HepG2 (cell line): Measurements from ENCODE around the gene GNB1. TPM values are rescaled to one million over a fixed set of nuclear protein-coding genes. Genes with fewer than 3 reads are reported as not detected.

Source experiments
- ADNP ChIP-seq: sonication (generic); formaldehyde crosslinking; IDR thresholded peaks from 2 replicates; pipeline ENCODE4 v1.4.0; 2020; ENCODE audit warnings: missing genetic modification reagents
- AHR ChIP-seq: IDR thresholded peaks from 2 replicates; pipeline ENCODE4 v1.6.1; 2018; ENCODE audit warnings: missing genetic modification reagents, missing compliant biosample characterization
- ELF4 ChIP-seq: sonication (generic); formaldehyde crosslinking; IDR thresholded peaks from 2 replicates; pipeline ENCODE4 v1.5.0; 2020; ENCODE audit warnings: missing genetic modification reagents, mild to moderate bottlenecking, moderate library complexity, borderline replicate concordance
- FOXP4 ChIP-seq: sonication (generic); formaldehyde crosslinking; IDR thresholded peaks from 2 replicates; pipeline ENCODE4 v1.4.0; 2020; ENCODE audit warnings: missing genetic modification reagents
- GABPA ChIP-seq, 2 experiments: IDR thresholded peaks; 2 replicates each; pipeline ENCODE4 v1.6.1; 2011 to 2016; ENCODE audit warnings: low read depth in 2 of 2, low read length in 1 of 2, missing biosample characterization in 1 of 2, missing genetic modification characterization in 1 of 2
- HINFP ChIP-seq: sonication (generic); formaldehyde crosslinking; IDR thresholded peaks from 2 replicates; pipeline ENCODE4 v1.4.0; 2020; ENCODE audit warnings: low read depth, mild to moderate bottlenecking, missing genetic modification reagents
- HNF4A ChIP-seq: sonication (generic); formaldehyde crosslinking; IDR thresholded peaks from 2 replicates; pipeline ENCODE4 v1.4.0; 2020; ENCODE audit warnings: missing genetic modification reagents
- PHF20 ChIP-seq: sonication (generic); formaldehyde crosslinking; IDR thresholded peaks from 2 replicates; pipeline ENCODE4 v1.5.0; 2020; ENCODE audit warnings: mild to moderate bottlenecking, missing genetic modification reagents
- RORA ChIP-seq: sonication (generic); formaldehyde crosslinking; IDR thresholded peaks from 2 replicates; pipeline ENCODE4 v1.5.0; 2020; ENCODE audit warnings: mild to moderate bottlenecking, missing genetic modification reagents, moderate library complexity
- SAFB2 ChIP-seq: sonication (generic); formaldehyde crosslinking; IDR thresholded peaks from 2 replicates; pipeline ENCODE4 v1.5.1; 2020; ENCODE audit warnings: missing genetic modification reagents, low read depth, mild to moderate bottlenecking, borderline replicate concordance
- SMARCC2 ChIP-seq: fragments of 450-650 bp; IDR thresholded peaks from 2 replicates; pipeline ENCODE4 v1.6.1; 2017; ENCODE audit warnings: antibody characterized with exemption, mild to moderate bottlenecking
- ZBTB7B ChIP-seq: sonication (generic); formaldehyde crosslinking; IDR thresholded peaks from 2 replicates; pipeline ENCODE4 v1.4.0; 2020; ENCODE audit warnings: missing genetic modification reagents
- ZFX ChIP-seq: sonication (generic); formaldehyde crosslinking; IDR thresholded peaks from 2 replicates; pipeline ENCODE4 v1.4.0; 2020; ENCODE audit warnings: mild to moderate bottlenecking, low read depth, missing genetic modification reagents, moderate library complexity
- ZNF260 ChIP-seq: sonication (generic); formaldehyde crosslinking; IDR thresholded peaks from 2 replicates; pipeline ENCODE4 v1.4.0; 2020; ENCODE audit warnings: missing genetic modification reagents, low read depth, mild to moderate bottlenecking, borderline replicate concordance
- ZNF264 ChIP-seq: sonication (generic); formaldehyde crosslinking; IDR thresholded peaks from 2 replicates; pipeline ENCODE4 v1.4.0; 2020; ENCODE audit warnings: missing genetic modification reagents
- polyA plus RNA-seq, 8 experiments: library from polyadenylated mRNA; depleted of rRNA in 3 of 8; stranded (reverse) in 7 of 8; unstranded in 1 of 8; fragments of >200 nt; fragmentation: Illumina TruSeq in 4 of 8; extraction: Trizol in 4 of 8; gene quantifications; 2 replicates each; pipeline versions ENCODE4 v1.2.1 to v1.2.3, GENCODE V29; 2011 to 2016; ENCODE audit warnings: low read depth in 4 of 8, missing spikeins in 1 of 8, mixed read lengths in 1 of 8; ENCODE audit not compliant: insufficient read depth in 1 of 8
- total RNA-seq, 5 experiments: library from RNA; depleted of rRNA; stranded (reverse); fragments of >200 nt; fragmentation: Illumina TruSeq; extraction: Trizol; gene quantifications; 2 replicates each; pipeline ENCODE4 v1.2.3, GENCODE V29; 2016; ENCODE audit warnings: low read depth in 1 of 5
- TF ChIP-seq, protein P1 (sequence below): sonication (generic); formaldehyde crosslinking; IDR thresholded peaks from 2 replicates; pipeline ENCODE4 v1.5.0; 2020; ENCODE audit warnings: mild to moderate bottlenecking, missing genetic modification reagents, borderline replicate concordance
- TF ChIP-seq, protein P2 (sequence below): IDR thresholded peaks from 2 replicates; pipeline ENCODE4 v1.6.1; 2016; ENCODE audit warnings: low read depth, borderline replicate concordance
- TF ChIP-seq, protein P3 (sequence below): sonication (generic); formaldehyde crosslinking; IDR thresholded peaks from 2 replicates; pipeline ENCODE4 v1.5.1; 2020; ENCODE audit warnings: missing genetic modification reagents, mild to moderate bottlenecking, borderline replicate concordance

Gene GNB1
- total and polyA plus RNA-seq, 2 of the 13 experiments (the other 11 are each of a cell fraction or from before 2014, with no cell fraction given) = 66.2 to 327 TPM

GRCh38 chr1:1748686-1749321 lies 142.1 kb downstream of the GNB1 start (continued):
- TF ChIP-seq ZNF260 (CRISPR knock-in tag) (no peak), GABPA (IDR thresholded peaks at IDR 0.05; ENCODE audit: low read depth, low read length) (no peak), GABPA (CRISPR knock-in tag; IDR thresholded peaks at IDR 0.05; ENCODE audit: low read depth) (no peak), AHR (CRISPR knock-in tag) (0 out of 2 replicates have a peak, but pooled peaks have one; percentile 51), HINFP (0 out of 2 replicates have a peak, but pooled peaks have one; percentile 26), ADNP (no peak), RORA (CRISPR knock-in tag) (no peak), HNF4A (CRISPR knock-in tag) (peak; percentile 35; the same call in 1 of the 2 replicates), ZNF264 (no peak), SMARCC2 (no peak), ZBTB7B (CRISPR knock-in tag) (0 out of 2 replicates have a peak, but pooled peaks have one; percentile 41), SAFB2 (CRISPR knock-in tag) (no peak), ELF4 (CRISPR knock-in tag) (peak; percentile 30; the same call in 1 of the 2 replicates), FOXP4 (CRISPR knock-in tag) (no peak), PHF20 (CRISPR knock-in tag) (peak; percentile 36; the same call in 1 of the 2 replicates), ZFX (CRISPR knock-in tag) (peak; percentile 64; the same call in 1 of the 2 replicates)
- TF ChIP-seq, protein P1, sequence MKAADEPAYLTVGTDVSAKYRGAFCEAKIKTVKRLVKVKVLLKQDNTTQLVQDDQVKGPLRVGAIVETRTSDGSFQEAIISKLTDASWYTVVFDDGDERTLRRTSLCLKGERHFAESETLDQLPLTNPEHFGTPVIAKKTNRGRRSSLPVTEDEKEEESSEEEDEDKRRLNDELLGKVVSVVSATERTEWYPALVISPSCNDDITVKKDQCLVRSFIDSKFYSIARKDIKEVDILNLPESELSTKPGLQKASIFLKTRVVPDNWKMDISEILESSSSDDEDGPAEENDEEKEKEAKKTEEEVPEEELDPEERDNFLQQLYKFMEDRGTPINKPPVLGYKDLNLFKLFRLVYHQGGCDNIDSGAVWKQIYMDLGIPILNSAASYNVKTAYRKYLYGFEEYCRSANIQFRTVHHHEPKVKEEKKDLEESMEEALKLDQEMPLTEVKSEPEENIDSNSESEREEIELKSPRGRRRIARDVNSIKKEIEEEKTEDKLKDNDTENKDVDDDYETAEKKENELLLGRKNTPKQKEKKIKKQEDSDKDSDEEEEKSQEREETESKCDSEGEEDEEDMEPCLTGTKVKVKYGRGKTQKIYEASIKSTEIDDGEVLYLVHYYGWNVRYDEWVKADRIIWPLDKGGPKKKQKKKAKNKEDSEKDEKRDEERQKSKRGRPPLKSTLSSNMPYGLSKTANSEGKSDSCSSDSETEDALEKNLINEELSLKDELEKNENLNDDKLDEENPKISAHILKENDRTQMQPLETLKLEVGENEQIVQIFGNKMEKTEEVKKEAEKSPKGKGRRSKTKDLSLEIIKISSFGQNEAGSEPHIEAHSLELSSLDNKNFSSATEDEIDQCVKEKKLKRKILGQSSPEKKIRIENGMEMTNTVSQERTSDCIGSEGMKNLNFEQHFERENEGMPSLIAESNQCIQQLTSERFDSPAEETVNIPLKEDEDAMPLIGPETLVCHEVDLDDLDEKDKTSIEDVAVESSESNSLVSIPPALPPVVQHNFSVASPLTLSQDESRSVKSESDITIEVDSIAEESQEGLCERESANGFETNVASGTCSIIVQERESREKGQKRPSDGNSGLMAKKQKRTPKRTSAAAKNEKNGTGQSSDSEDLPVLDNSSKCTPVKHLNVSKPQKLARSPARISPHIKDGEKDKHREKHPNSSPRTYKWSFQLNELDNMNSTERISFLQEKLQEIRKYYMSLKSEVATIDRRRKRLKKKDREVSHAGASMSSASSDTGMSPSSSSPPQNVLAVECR = peak; percentile 66
- TF ChIP-seq, protein P2, sequence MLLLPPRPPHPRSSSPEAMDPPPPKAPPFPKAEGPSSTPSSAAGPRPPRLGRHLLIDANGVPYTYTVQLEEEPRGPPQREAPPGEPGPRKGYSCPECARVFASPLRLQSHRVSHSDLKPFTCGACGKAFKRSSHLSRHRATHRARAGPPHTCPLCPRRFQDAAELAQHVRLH (CRISPR knock-in tag) = peak; percentile 24; the same call in 1 of the 2 replicates
- TF ChIP-seq, protein P3, sequence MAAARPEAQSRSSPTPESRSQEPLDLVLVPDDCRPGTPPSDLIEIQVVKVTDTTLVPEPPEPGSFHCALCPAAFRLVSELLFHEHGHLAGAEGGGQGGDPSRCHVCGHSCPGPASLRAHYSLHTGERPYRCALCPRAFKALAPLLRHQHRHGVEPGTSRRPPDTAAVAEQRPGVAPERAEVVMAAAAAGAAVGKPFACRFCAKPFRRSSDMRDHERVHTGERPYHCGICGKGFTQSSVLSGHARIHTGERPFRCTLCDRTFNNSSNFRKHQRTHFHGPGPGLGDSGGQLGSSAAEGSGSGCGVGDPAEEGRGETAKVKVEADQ (CRISPR knock-in tag) = no peak
